HG02852 (cell line): ENCODE results near the gene WFIKKN1.

Experiments used
- ATAC-seq: cut with Tn5 transposase; IDR thresholded peaks from one replicate; pipeline ENCODE4 v1.9.1; 2021; ENCODE audit warnings: mild to moderate bottlenecking, moderate library complexity; ENCODE audit not compliant: unreplicated experiment

WFIKKN1 gene

DNA sequence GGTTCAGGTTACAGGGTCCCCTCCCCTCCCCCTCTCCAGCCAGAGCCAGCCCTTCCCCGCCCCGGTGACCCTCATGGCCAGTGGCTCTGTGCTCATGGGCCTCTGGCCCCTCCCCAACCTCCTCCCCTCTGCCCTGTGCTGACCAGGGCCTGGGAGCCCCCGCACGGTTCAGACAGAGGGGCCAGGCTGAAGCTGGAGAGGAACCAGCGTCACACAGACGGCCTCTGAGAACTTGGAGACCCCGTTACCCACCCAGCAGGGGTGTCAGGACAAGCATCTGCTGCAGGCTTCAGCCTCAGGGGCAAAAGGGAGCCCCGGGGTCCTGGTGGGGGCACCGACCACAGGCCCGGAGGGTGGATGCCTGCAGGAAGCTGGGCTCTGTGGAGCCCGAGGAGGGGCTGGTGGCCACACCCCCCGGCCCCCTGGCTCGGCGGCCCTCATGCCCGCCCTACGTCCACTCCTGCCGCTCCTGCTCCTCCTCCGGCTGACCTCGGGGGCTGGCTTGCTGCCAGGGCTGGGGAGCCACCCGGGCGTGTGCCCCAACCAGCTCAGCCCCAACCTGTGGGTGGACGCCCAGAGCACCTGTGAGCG lies at the start of gene WFIKKN1:
Gene WFIKKN1, plus strand, starts transcription at position 171 of the 591 bp plus-strand sequence. Its CDS starts 269 bp downstream, at position 440.
- ATAC-seq: no peak

GRCh38 chr16:582218-582613 lies 48.6 kb upstream of the WFIKKN1 start:
- no peak for ATAC-seq

GRCh38 chr16:582614-583331 lies 48.0 kb upstream of the WFIKKN1 start:
- no peak for ATAC-seq

DNA sequence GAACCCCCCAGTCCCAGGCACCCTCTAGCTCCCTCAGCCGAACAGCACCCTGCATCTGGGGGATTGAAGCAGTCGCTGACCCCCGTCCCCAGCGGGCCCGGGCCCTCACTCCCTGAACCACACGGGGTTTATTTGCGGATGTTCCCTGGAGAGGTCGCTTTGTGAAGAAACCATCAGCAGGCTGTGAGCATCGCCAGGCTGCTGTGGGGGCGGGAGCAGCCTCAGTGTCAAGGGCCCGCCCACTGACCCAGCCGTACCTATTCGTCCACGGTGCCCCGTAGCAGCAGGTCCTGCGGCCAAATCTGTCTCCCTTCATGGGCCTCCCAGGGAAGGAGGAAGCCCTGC lies 47.3 kb upstream of the WFIKKN1 start:
- ATAC-seq: no peak

DNA sequence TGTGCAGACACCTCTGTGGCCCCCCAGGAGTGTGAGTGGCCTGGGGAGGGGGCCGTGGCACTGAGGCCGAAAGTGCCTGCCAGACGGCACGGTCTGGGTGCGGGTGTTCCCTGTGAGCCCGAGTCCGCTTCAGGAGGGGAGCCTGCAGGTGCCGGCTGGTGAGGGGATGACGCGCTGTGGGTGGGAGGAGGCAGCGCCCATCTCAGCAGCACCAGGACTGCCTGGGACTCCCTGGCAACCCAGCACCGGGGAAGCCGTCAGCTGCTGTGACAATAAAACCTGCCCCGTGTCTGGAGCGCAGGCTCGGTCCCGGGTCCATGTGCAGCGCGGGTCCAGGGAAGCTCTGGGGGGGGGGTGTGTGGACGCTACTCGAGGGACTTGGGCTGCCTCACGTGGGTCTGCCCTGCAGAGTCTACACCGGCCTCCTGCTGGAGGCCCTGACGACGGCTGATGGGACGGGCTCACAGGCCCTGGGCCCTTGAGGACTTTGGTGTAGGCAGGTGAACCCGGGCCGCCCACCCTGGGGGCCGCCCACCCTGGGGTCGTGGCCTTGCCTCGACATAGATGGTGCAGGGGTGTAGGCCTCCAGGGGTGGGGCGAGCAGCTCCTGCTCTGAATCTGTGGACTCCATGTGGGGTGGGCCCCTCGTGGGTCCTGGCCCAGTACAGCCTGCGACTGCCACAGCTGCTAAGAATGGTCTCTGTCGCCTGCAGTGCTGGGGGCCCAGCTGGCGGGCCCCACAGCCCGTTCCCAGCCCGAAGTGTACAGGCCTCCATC lies 46.8 kb upstream of the WFIKKN1 start:
- ATAC-seq: no peak

GRCh38 chr16:585351-585750 lies 45.4 kb upstream of the WFIKKN1 start:
- no peak for ATAC-seq

DNA sequence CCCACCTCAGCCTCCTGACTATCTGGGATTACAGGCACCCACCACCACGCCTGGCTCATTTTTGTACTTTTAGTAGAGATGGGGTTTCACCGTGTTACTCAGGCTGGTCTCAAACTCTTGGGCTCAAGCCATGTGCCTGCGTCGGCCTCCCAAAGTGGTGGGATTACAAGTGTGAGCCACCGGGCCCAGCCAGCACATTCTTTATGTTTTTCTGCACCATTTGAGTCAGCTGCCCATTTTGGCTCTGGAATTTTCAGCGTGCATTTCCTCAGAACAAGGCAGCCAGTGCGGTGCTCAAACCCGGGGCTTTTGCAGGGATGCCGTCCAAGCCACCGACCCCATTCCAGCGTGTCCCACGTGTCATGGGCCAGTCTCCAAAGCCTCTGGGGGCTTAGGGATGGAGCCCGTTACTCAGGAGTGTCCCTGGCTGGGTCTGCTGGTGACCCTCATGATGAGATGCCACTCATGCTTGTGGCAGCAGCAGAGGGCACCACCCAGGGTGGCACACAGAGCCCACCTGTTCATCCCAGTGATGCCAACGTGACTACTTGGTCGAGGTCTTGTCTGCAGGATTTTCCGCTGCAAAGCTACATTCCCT lies 44.6 kb upstream of the WFIKKN1 start:
- no peak for ATAC-seq

DNA sequence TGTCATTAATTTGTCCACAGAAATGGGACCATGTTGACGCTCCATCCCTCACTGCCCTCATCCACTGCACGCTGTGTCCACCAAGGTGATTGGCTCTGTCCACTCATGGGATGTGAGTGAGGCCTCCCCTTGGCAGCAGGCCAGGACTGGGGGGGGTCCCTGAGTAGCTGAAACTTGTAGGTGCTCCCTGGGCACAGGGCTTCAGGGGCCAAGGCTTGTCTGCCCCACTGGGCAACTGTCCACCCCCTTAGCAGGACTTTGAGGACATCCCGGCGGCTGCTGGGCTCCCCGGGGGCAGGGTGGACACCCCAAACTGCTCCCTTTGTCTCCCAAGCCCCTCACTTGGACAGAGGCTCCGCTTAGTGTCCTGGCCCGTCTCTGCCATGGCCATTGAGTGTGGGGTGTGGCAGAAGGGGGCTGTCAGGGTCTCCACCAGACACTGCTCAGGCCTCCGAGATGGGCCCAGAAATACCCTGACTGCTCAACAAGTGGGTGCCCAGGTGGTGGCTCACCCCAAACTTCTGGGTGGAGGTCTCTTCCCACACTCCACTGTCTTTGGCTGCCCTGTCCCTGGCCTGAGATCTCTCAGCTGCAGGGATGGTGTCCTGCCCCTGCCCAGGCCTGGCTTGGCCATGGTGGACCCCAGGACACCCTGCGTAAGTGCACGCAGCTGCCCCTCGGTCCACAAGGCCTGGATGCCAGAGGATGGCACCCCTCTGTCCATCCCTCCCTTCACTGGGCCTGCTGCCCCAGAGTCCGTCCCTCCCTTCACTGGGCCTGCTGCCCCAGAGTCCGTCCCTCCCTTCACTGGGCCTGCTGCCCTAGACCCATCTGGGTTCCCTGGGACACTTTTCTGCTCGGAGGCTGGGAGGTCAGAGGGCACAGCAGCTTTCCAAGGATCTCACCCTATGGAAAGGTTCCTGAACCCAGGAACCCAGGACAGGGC lies 43.9 kb upstream of the WFIKKN1 start:
- ATAC-seq: no peak

GRCh38 chr16:588639-588888 lies 42.2 kb upstream of the WFIKKN1 start:
- peak; percentile 6 for ATAC-seq

- peak; percentile 67 for ATAC-seq
These were observed 41.7 kb upstream of the WFIKKN1 start for GRCh38 chr16:588889-589657.

DNA sequence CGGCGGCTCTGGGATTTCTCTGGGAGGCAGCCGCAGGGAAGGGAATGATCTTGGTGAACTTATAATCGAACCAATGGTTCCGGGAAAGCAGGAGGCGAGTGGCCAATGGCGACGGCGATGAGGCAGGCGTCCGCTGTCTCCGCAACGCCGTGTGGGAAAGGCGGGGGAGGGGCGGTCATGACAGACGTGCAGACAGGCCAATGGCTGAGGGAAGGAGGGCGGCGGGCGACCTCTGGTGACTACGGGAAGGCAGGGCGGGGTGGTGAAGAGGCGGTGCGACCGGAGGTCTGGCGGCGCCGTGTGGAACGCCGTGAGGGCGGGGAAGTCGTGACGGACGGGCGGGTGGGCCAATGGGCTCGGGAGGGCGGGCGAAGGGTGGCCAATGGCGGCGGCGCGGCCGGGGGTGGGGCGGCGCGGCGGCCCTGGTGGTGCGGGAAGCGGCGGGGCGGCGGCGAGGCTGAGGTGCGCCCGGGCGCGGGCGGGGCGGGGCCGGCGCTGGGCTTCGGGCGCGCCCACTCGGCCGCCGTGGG lies 41.1 kb upstream of the WFIKKN1 start, which contains the start of gene RAB40C:
Gene RAB40C, plus strand, starts transcription at position 409 of the 530 bp plus-strand sequence. CDS start 226 bp downstream, outside the sequence.
- peak; percentile 70 for ATAC-seq

GRCh38 chr16:590188-590814 lies 40.5 kb upstream of the WFIKKN1 start:
- no peak for ATAC-seq

DNA sequence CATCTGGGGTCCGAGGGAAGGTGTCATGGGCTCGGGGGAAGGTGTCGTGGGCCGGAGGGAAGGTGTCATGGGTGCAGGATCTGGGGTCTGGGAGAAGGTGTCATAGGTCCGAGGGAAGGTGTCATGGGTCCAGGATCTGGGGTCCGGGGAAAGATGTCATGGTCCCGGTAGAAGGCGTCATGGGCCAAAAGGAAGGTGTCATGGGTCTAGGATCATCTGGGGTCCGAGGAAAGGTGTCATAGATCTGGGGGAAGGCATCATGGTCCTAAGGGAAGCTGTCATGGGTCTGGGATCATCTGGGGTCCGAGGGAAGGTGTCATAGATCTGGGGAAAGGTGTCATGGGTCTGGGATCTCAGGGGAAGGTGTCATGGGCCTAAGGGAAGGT lies 40.0 kb upstream of the WFIKKN1 start:
- no peak for ATAC-seq

GRCh38 chr16:591231-591630 lies 39.6 kb upstream of the WFIKKN1 start:
- ATAC-seq: no peak

DNA sequence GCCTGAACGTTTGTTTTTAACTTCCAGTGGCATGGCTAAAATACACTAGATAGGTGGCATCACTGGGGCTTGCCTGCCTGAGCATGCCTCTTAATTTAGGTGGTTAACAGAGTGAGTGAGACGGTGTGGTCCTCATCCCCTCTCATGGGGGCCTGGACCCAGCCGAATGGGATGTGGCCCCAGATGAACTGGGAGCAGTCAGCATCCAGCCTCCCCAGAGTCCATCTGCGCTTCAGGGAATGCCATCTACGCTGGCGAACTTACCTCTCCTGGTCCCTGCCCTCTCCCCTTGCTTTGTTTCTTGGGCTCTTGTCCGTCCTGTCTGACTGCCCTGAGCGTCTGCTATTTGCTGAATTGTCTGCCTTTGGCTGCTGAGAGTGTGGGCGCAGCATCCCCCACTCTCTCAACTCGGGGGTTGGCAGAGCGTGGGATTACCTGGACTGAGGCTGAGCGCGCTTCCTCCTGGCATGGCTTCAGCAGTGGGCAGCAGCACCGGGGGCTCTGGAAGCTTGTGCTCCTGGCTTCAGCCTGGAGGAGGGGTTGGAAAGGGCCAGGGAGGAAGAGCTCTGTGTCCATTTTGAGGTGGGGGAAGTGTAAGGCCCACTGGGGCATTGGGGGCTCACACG lies 38.8 kb upstream of the WFIKKN1 start:
- no peak for ATAC-seq

DNA sequence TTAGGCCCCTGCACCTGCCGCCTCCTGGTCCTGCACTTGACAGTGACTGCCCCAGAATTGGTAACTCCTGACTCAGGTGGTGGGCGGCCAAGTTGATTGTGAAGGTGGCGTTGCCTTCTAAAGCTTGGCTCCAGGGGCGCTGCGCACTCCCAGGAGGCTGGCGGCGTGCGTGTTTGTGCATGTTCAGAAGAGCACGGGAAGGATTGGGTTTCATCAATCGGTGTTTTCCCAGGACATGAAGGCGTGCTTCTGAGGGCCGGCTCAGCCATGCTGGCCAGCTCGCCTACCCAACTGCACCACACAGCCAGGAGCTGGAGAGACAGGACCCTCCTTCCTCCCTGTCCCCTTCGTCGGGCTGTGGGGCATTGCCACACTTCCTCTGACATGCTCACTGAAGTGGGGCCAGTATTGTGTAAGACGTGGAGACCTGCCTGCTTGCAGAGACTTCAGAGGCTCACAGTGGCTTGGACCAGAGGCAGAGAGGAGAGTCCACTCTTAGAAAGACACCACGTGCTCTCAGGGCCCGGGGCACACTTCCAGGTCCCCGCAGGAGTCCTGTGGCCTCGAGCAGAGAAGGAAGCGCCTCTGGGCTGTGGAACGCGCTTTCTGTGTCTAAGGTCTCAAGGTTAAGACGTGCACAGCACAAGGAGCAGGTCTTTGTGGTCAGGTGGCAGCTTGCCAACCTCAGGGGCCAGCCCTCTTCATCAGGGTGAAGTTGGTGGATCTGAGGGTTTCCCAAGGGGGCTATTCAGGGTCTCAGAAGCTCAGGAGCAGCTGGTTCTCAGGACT lies 38.1 kb upstream of the WFIKKN1 start:
- ATAC-seq: no peak

- no peak for ATAC-seq
These were observed 37.4 kb upstream of the WFIKKN1 start for GRCh38 chr16:593406-593805.

DNA sequence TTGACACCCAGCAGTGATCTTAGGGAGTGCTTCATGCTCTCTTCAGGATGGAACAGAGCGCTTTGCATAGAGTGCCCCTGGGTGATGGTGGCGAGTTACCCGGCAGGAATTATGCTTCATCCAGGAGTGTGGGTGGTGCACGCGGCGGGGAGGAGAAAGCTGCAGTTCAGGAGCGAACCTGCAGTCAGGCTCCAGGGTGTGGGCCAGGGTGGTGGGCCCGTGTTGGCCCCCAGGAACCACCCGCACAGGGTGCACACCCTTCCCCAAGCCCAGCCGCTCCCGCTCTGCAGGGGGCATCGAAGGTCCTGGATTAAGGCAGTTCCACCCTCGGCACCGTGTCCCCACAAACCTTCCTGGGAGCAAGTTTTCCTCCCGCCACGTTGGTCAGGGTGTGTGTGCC lies 37.0 kb upstream of the WFIKKN1 start:
- ATAC-seq: no peak
